Right ventricle myocardium inferior (tissue), 1 donor: Measurements from ENCODE around the gene C19orf38. TPM values are rescaled to one million over a fixed set of nuclear protein-coding genes. Genes with fewer than 3 reads are reported as not detected.
"Not testable (repeated sequence)": the region's sequence is repeated elsewhere in the genome, so short reads cannot be mapped to it uniquely, and the experiment has no call there.

Experiments
- ATAC-seq: fragments of 200-7000 bp; cut with Tn5 transposase; one replicate; pipeline ENCODE4 v1.9.1; 2020; ENCODE audit warnings: mild to moderate bottlenecking, moderate library complexity
- DNase-seq: peaks from one replicate; pipeline ENCODE4 v3.0.0; 2021; ENCODE audit errors: missing footprints
- intact Hi-C: fragments of 100-400 bp; cut with DNase I; formaldehyde crosslinking; loops from one replicate; pipeline ENCODE4 v1.11.0; 2022
- total RNA-seq: library from RNA; stranded (reverse); fragmentation: NEBNext Ultra II Directional; extraction: Animal tissue kit (Norgen Biotek cat#: 25700); gene quantifications from one replicate; pipeline ENCODE4 v1.2.1, GENCODE V29; 2021
- donor health status: DM: no; HTN: yes; CAD: no; lungs with severe emphysema.

C19orf38 gene
- total RNA-seq, 1 donor from 2014 or later: 1.5 TPM

DNA sequence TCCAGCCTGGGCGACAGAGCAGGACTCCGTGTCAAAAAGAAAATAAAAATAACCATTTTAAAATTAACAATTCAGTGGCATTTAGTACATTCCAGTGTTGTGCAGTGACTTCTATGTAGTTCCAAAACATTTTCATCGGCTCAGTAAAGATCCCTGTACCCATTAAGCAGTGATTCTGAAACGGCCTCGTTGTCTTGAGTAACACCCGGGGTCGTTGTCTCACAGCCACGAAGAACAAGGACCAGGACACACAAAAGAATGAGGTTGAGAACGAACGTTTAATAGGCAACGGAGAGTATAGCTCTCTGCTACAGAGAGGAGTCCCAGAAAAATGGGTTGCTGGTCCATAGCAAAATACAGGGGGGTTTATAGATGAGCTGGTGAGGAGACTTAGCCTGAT, 9.8 kb upstream of the C19orf38 start:
- intact Hi-C loops: no loop called here
- DNase-seq: no peak
- ATAC-seq: no peak

DNA sequence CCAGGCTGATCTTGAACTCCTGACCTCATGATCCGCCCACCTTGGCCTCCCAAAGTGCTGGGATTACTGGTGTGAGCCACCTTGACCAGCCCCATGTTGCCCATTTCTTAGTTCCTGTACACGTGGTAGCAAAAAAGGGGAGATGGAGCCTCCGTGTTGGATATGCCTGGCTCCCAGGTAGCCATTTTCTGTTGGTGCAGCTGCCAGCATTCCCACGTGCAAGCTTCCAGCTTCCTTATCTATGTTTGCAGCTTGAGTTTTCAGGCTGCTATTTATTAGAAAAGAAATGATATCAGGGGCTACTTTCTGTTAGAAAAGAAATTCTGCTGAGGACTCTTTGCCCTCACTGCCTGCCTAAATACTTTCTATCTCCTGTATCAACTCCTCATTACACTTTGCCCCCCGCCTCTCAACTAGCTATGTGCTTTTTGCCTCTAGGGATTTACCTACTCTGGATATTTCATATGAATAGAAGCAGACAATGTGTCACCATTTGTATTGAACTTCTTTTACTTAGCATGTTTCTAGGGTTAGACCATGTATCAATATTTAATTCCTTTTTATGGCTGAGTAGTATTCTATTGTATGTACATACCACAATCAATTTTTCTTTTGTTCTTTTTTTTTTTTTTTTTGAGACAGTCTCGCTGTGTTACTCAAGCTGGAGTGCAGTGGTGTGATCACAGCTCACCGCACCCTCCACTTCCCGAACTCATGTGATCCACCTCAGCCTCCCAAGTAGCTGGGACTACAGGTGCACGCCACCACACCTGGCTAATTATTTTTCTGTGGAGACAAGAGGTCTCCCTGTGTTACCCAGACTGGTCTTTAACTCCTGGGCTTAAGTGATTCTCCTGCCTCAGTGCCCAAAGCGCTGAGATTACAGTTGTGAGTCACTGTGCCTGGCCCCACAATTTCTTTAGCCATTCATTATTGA, 8.8 kb upstream of the C19orf38 start:
- DNase-seq (no peak), ATAC-seq (no peak)
- intact Hi-C loops: no loop called here

DNA sequence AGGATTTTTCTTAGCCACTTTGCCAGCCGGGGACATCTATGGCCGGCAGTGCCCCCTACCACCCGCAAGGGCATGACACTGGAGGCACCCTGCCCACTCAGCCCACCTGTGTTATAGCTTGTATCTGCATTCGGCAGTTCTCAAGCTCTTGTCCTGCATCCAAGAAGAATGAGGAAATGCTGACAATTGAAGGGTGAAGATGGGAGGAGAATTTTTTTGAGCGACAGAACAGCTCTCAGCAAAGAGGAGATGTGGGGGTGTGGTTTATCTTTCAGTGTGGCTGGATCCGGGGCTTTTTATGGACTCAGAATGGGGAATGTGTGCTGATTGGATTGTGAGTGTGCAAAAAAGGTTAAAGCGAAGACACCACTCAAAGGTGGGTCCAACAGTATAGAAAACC, 5.4 kb upstream of the C19orf38 start:
- intact Hi-C loops: no loop called here
- DNase-seq: no peak
- no peak for ATAC-seq

DNA sequence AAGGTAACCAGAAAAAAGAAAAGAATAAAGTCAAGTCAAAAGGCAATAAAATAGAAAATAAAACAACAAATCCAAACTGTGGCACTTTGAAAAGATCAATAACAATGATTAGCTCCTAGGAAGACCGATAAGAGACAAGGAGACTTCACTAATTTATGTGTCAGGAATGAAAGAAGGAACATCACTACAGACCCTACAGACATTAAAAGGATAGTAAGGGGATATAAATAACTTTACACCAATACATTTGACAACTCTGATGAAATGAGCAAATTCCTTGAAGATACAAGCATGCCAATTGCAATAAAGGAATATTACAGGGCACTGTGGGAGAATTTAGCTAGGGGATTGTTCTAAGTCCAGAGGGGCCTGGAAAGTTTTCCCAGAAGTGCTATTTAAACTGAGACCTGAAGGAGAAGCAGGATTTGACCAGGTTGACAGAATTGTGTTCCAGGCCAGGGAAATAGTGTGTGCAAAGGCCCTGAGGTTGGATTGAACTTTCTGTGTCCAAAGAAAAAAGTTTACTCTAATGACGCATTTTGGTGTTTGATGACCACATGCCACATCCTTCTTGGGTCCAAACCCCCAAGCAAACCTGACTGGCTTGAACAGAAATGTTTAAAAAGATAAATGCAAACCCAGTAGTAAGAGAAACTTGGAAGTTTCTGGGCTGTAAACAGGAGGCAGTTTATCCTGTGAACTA, 1.6 kb upstream of the C19orf38 start:
- ATAC-seq (no peak), DNase-seq (no peak)
- intact Hi-C loops: no loop called here

DNA sequence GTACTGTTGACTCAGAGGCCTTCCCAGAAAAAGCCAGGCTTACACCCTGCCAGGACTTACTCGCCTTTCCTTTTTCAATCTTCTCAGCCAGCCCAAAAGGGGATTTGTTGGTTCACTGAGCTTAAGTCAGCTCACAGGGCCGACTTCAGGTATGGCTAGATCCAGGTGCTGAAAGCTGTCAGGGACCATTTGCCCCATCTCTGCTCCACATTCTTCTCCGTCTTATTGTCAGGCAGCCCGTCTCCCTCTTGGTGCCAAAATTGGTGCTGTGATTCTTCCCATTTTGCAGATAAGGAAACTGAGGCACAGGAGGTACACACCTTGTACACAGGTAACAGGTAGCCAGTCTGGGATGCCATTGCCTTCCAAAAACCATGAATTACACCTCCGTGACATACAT, 2.4 kb downstream of the C19orf38 start:
- no peak for ATAC-seq
- DNase-seq: no peak
- intact Hi-C loops: no loop called here

DNA sequence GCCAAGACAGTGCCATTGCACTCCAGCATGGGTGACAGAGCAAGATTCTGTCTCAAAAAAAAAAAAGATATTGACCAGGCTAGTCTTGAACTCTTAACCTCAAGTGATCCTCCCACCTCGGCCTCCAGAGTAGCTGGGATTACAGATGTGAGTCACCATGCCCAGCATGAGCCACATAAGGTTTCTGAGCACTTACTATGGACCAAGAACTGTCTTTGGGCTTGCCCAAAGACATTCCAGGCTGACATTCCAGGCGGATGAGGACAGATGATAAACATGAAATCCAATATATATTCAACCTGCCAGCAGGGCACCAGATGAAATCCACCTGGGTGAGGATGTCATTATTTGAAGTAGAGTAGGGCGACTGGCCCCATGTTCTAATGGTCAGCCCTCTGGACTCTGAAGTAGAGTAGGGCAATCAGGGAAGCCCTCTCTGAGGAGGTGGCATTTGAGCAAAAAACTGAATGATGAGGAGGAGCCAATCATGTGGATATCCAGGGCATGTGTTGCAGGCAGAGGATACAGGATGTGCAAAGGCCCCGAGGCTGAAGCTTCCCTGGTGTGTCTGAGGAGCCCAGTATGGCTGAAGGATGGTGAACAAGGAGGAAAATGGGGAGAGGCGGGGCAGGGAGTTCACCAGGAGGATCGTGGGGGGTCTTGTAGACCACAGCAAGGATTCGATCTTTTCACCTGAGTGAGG, 4.0 kb downstream of the C19orf38 start:
- DNase-seq (no peak), ATAC-seq (no peak)
- intact Hi-C loops: no loop called here

DNA sequence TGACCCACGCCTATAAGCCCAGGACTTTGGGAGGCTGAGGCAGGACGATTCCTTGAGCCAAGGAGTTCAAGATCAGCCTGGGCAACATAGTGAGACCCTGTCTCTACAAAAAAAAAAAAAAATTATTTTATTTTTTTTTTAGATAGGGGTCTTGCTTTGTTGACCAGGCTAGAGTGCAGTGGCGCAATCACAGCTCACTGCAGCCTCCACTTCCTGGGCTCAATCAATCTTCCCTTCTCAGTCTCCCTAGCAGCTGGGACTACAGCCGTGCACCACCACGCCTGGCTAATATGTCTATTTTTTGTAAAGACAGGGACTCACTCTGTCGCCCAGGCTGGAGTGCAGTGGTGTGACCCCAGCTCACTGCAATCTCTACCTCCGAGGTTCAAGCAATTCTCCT, 4.7 kb downstream of the C19orf38 start:
- intact Hi-C loops: no loop called here
- DNase-seq (no peak), ATAC-seq (no peak)

DNA sequence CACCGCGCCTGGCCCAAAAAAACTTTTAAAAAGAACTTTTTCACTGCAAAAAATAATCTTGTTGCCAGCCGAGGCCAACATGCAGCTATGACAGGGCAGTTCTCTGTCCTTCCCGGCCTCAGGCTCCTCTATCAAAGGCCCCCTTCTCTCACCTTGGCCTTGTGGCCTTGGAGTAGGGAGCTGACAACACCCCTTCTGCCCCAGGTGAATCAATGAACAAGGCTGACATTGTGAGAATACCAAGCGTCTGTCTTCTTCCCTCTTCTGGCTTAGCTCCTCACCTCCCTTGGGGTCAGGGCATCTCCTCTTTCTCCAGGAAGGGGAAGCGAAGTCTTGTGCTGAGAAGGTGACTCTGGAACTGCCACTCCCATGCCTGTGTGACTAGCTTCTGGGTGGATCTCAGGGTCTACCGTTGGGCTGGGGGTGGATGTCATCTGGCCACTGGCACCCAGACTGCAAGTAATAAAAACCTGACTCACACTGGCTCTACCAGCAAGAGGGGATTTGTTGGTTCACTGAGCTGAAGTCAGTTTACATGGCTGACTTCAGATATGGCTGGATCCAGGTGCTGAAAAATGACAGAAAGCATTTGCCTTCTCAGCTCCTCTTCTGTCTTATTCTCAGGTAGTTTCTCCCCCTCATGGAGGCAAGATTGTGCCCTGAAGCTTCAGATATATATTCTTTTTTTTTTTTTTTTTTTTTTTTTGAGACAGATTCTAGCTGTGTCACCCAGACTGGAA, 6.3 kb downstream of the C19orf38 start:
- ATAC-seq: no peak

DNA sequence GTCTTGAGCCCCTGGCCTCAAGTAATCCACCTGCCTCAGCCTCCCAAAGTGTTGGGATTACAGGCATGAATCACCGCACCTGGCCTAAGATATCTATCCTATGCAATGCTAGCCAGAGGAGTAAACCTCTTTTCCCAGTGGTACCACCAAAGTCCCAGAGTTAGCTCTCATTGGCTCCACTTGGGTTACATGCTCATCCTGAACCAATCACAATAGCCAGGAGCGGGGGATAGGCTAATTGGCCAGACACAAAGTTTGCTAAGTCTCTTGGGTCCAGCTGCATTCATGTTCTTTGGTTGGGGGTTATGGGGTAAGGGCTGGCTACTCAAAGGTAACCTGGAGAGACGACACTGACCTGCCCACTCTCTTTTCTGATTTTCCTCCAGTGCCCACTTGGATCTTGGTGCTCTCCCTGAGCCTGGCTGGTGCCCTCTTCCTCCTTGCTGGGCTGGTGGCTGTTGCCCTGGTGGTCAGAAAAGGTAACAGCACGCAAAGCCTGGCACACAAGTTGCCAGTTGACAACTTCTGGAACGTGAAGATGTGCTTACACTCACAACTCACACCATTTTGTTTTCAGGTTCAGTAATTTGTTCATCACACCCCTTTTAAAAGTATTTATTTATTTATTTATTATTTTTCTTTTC, 7.8 kb downstream of the C19orf38 start:
- DNase-seq (no peak), ATAC-seq (no peak)
- intact Hi-C loops: no loop called here

More for the DNA sequence above, 6.3 kb downstream of the C19orf38 start:
- no peak for DNase-seq
- intact Hi-C loops: no loop called here

DNA sequence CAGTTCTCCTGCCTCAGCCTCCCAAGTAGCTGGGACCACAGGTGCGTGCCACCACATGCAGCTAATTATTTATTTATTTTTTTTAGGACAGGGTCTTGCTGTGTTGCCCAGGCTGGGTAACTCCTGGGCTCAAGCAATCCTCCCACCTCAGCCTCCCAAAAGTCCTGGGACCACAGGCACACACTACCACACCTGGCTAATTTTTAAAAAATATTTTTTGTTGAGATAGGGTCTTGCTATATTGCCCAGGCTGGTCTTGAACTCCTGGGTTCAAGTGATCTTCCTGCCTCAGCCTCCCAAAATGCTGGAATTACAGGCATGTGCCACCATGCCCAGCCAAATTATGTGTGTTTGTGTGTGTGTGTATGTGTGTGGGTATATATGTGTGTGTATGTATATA, 8.7 kb downstream of the C19orf38 start:
- DNase-seq, ATAC-seq, intact Hi-C loops: not testable (repeated sequence)

DNA sequence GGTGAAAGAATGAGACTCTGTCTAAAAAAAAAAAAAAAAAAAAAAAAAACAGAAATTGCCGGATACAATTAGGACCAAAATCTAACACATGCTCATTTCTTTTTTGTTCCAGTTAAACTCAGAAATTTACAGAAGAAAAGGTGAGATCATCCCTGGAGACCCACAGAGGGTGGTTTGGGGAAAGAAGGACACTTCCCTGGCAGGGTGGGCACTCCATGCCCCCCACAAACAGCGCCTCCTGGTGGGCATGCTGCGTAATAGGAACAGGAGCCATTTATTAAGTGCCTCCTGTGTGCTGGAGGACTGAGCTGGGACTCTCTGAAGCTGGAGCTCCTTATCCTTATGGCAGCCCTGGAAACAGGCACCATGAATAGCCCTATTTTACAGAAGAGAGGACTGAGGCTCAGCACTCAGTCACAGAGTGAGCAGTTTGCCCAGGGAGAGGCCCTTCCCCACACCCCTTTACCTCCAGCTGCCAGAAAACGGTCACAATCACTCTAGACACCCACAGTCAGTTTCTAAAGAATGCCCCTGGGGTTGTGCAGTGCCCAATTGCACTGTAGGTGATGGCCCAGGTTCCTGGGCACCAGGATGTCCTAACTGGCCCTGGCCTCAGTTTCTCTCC, 10.1 kb downstream of the C19orf38 start:
- intact Hi-C loops: no loop called here
- no peak for DNase-seq
- ATAC-seq: no peak

DNA sequence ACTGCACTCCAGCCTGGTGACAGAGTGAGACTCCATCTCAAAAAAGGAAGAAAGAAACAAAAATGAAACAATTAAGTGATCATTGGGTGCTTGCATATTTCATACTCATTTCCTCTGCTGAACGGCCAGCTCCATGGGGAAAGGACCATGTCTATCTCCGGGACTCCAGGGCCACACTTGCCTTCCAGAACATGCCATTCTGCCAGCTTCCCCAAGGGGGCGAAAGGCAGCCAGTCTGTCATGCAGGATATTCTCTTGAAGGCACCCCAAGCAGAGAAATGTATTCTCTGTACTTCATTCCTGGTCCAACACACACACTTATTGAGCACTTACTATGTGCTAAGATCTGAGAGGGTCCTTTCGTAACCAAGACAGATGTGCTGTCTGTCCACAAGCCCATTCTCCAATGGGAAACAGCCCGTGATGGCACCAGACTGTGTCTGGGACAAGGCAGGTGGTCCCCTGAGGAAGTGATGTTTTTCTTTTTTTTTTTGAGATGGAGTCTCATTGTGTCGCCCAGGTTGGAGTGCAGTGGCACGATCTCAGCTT, 13.0 kb downstream of the C19orf38 start:
- DNase-seq (no peak), ATAC-seq (no peak)
- intact Hi-C loops: no loop called here

DNA sequence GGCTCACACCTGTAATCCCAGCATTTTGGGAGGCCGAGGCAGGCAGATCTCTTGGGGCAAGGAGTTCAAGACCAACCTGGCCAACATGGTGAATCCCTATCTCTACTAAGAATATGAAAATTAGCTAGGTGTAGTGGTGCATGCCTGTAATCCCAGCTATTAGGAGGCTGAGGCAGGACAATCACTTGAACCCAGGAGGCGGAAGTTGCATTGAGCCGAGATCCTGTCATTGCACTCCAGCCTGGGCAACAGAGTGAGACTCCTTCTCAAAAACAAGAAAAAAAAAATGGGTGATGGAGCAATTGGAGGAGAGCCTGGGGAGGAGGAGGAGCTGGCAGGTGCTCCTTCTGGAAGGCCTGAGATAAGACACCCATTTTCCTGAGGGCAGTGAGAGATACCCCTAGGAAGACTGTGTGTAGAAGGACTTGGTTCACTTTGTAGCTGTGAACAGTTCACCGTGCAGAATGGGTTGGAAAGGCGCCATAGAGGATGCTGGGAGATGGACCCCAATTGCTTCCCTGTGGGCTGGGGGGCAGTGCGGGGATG, 14.4 kb downstream of the C19orf38 start:
- intact Hi-C loops: no loop called here
- DNase-seq (no peak), ATAC-seq (no peak)

DNA sequence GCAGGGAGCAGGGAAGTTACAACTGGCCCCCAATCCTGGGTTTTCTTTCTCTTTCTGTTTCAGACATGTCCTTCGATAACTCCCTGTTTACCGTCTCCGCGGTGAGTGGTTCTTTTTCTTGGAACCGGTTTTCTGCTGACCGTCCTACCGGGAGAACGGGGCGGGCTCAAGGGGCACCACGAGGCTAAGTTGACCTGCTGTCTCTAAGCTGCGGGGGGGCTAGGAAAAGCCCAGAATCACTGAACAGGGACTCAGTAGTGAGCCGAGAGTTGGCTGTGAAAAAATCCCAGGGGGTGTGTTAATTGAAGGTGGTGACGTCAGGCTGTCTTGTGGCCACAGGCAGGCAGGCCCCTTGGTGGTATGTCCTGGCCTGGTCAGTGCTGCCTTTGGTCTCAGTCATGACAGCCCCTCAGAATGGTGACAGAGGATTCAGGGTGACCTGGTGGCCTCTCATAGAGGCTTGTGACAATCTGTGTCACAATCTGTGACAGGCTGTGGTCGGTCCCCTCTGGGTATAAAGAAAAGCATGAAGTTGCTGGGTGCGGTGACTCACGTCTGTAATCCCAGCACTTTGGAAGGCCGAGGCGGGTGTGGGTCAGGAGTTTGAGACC, 15.0 kb downstream of the C19orf38 start:
- intact Hi-C loops: no loop called here
- DNase-seq (no peak), ATAC-seq (peak; percentile 9)

DNA sequence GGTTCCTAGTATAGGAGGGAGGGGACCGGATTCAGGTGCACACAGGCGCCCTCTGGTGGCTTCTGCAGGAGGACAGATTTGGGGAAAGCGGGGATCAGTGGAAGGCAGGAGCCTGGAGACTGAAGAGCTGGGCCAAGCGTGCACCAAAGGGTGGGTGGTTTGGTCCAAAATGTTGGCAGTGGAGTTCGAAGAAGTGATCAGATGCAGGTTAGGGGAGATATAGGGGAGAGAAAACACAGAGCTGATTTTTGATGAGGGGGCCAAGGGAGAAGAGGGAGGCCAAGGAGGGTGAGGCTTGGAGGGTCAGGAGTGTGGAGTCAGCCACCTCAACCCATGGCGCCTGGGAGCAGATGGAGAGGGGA, 16.3 kb downstream of the C19orf38 start:
- DNase-seq (peak; percentile 88), ATAC-seq (peak; percentile 87)
- intact Hi-C loops: loop anchor here (2.0 kb wide), 1 partner anchor 148 kb away; no protein-coding TSS in a partner anchor

DNA sequence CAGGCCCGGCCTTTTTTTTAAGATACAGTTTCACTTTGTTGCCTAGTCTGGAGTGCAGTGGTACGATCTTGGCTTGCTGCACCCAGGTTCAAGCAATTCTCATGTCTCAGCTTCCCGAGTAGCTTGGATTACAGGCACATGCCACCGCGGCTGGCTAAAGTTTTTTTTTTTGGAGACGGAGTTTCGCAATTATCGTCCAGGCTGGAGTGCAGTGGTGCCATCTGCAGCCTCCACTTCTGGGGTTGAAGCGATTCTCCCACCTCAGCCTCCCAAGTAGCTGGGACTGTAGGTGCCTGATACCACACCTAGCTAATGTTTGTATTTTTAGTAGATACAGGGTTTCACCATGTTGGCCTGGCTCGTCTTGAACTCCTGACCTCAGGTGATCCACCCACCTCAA, 18.3 kb downstream of the C19orf38 start:
- intact Hi-C loops: no loop called here
- DNase-seq (no peak), ATAC-seq (no peak)

DNA sequence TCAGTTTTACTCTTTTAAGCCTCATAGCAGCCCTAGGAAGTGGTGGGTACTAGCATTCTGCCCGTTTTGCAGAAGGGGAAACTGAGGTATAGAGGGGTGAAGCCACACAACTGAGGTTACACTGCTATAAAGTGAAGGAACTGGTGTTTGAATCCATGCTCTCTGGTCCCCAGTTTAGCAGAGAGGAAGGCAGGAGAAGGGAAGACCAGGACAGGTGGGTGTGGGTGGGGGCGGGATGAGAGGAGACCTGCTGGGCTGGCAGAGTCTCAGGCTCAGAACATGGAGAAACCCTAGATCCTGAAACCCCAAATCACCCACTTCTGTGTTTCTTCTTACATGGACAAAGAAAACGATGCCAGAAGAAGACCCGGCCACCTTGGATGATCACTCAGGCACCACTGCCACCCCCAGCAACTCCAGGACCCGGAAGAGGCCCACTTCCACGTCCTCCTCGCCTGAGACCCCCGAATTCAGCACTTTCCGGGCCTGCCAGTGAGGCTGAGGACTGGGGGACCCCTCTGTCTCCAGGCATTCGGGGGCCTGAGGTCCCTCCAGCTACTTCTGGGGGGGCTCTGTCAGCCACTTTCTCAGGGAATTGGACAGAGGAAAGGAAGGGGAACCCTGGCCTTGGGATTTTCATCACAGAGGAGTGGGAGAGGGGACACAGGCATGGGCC, 20.8 kb downstream of the C19orf38 start:
- DNase-seq (no peak), ATAC-seq (no peak)
- intact Hi-C loops: no loop called here
